KOPT-K1 (cell line): ENCODE measurements around the gene RALGPS1.

Source experiments
- H3K27ac ChIP-seq: fragments of 200-600 bp; sonication (generic); 2 replicates; pipeline ENCODE4 v1.5.1; 2016; ENCODE audit warnings: antibody characterized with exemption, mild to moderate bottlenecking, low read depth, low read length; ENCODE audit not compliant: poor library complexity, severe bottlenecking
- H3K36me3 ChIP-seq: fragments of 200-600 bp; sonication (generic); 2 replicates; pipeline ENCODE4 v1.5.1; 2017; ENCODE audit warnings: antibody characterized with exemption, mild to moderate bottlenecking, low read length, moderate library complexity; ENCODE audit not compliant: insufficient read depth
- H3K9me3 ChIP-seq: fragments of 200-600 bp; sonication (generic); 2 replicates; pipeline ENCODE4 v1.5.1; 2017; ENCODE audit warnings: antibody characterized with exemption, low read length, mild to moderate bottlenecking; ENCODE audit not compliant: insufficient read depth, poor library complexity, severe bottlenecking

Gene RALGPS1

GRCh38 chr9:127256324-127256723 lies 341.7 kb downstream of the RALGPS1 start:
- no peaks in the 10 kb centered on the region for H3K9me3 ChIP-seq
- no peaks in the 10 kb centered on the region for H3K36me3 ChIP-seq
- H3K27ac ChIP-seq: no peak overlapping the region

- Histone ChIP-seq H3K9me3 (no peaks in the 10 kb centered on the region), H3K27ac (no peak overlapping the region), H3K36me3 (no peaks in the 10 kb centered on the region)
These were observed 344.3 kb downstream of the RALGPS1 start for GRCh38 chr9:127258606-127259471.

DNA sequence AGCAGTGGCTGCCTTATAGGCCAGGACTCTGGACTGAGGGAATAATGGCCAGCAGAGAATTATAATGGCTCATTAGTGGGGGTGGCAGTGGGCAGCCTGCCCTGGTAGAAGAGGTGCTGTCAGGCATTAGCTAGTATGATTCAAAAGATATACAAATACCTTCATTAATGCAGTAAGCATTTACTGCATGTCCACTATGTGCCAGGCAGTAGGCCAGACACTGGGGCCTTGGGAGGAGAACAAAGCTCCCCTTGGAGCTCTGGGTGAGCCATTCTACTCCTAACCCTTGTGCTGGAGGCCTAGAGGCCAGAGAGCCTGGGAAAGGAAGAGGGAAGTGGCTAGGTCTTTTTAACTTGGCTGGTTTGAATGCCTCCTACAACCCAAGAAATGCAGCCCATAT lies 348.0 kb downstream of the RALGPS1 start:
- no peak overlapping the region for H3K27ac ChIP-seq
- H3K36me3 ChIP-seq: no peaks in the 10 kb centered on the region
- H3K9me3 ChIP-seq: no peaks in the 10 kb centered on the region

DNA sequence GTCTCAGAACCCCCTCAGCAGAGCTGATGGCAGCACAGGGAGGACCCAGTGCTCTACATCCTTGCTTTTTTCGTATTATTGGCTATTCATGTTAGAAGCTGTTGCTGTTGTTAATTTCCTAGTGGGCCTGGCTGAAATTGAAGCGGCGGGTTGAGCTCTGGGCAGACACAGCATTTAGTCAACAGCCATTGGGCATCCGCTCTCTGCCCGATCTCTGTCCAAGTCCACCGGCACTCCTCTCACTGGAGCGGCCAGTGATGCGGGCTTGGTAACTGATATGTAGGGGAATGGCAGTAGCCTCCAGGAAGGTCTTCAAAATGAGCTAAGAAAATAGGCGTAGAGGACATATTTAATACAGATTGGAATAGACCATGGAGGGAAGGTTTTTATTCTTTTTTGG lies 348.7 kb downstream of the RALGPS1 start:
- Histone ChIP-seq H3K27ac (no peak overlapping the region), H3K36me3 (no peaks in the 10 kb centered on the region), H3K9me3 (no peaks in the 10 kb centered on the region)

GRCh38 chr9:127263664-127264063 lies 349.1 kb downstream of the RALGPS1 start:
- H3K9me3 ChIP-seq: no peaks in the 10 kb centered on the region
- H3K27ac ChIP-seq: no peak overlapping the region
- no peaks in the 10 kb centered on the region for H3K36me3 ChIP-seq

- Histone ChIP-seq H3K36me3 (no peaks in the 10 kb centered on the region), H3K27ac (no peak within 1 kb of the TSS), H3K9me3 (no peaks in the 10 kb centered on the region)
These were observed 350.1 kb downstream of the RALGPS1 start, which contains the start of gene GARNL3 for GRCh38 chr9:127264462-127265219. Gene GARNL3, plus strand, starts transcription at chr9:127264774. Its CDS starts 104 bp downstream, at chr9:127264878.

DNA sequence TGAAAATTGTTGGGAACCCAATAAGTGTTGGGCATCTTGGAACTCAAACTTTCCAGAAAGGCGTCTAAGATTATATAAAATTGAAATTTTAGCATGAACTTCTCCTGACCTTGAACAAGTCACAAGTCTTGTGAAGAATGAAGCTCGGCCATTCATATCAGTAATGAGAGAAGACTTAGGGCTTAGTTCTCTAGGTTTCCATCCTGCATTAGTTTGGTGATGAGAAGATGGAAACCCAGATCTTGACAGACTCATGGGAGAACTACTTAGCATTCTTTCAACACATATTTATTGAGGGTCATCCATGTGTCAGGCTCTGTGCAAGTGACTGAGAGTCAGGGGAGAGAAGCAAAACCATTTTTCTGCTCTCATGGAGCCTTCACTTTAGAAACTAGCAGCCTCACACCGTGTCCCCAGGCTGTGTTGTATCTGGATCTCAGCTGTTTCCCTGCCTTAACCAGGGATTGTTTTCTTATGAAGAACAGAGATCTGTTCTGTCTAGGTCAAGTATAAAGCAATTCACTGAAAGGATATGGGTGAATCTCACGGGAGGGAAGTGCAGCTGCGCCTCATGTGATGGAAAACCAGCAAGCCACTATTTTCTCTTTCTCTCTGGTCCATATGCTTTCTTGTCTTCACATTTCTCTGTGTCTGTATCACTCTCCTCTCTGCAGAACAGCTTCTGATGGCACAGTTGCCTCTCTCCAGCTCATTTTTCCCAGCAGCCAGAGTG lies 353.4 kb downstream of the RALGPS1 start:
- Histone ChIP-seq H3K27ac (no peak overlapping the region), H3K9me3 (no peaks in the 10 kb centered on the region), H3K36me3 (no peaks in the 10 kb centered on the region)

- Histone ChIP-seq H3K9me3 (no peaks in the 10 kb centered on the region), H3K27ac (no peak overlapping the region), H3K36me3 (no peaks in the 10 kb centered on the region)
These were observed 354.9 kb downstream of the RALGPS1 start for GRCh38 chr9:127269449-127269848.
